Measurements from ENCODE around the gene SPRED3. TPM values are rescaled to one million over a fixed set of nuclear protein-coding genes. Genes with fewer than 3 reads are reported as not detected.
A peak's percentile ranks its signal among the peaks of the same experiment; 100 is the strongest.

Gene SPRED3
- total RNA-seq, 1 donor from 2014 or later, result 8.7 TPM

- no peaks in the 10 kb centered on the region for H3K4me1 Mint-ChIP-seq (ENCODE audit: low read depth, unreplicated experiment)
- H3K9me3 Mint-ChIP-seq (ENCODE audit: unreplicated experiment), result peaks cover 4% of the 10 kb centered on the region
- H3K27me3 Mint-ChIP-seq (ENCODE audit: unreplicated experiment), result peaks cover 20% of the 10 kb centered on the region
- no peaks in the 10 kb centered on the region for H3K36me3 Mint-ChIP-seq (ENCODE audit: unreplicated experiment)
- TF ChIP-seq CTCF (IDR thresholded peaks at IDR 0.05; ENCODE audit: partially characterized antibody, unreplicated experiment), result no peak
- H3K4me3 Mint-ChIP-seq (ENCODE audit: unreplicated experiment), result no peak overlapping the region
- DNase-seq, result peak; percentile 67
- H3K27ac Mint-ChIP-seq (ENCODE audit: unreplicated experiment), result no peak overlapping the region
These were observed 2.1 kb upstream of the SPRED3 start for GRCh38 chr19:38386300-38386970.

GRCh38 chr19:38386971-38387549 lies 1.4 kb upstream of the SPRED3 start:
- Mint-ChIP-seq H3K27ac (ENCODE audit: unreplicated experiment) (no peak overlapping the region), H3K4me1 (ENCODE audit: low read depth, unreplicated experiment) (no peaks in the 10 kb centered on the region), H3K9me3 (ENCODE audit: unreplicated experiment) (peaks cover 4% of the 10 kb centered on the region), H3K27me3 (ENCODE audit: unreplicated experiment) (peaks cover 20% of the 10 kb centered on the region), H3K4me3 (ENCODE audit: unreplicated experiment) (peak overlapping the region; percentile 84), H3K36me3 (ENCODE audit: unreplicated experiment) (no peaks in the 10 kb centered on the region)
- no peak for DNase-seq
- no peak for TF ChIP-seq CTCF (IDR thresholded peaks at IDR 0.05; ENCODE audit: partially characterized antibody, unreplicated experiment)

- DNase-seq, result peak; percentile 91
- H3K4me1 Mint-ChIP-seq (ENCODE audit: low read depth, unreplicated experiment), result no peaks in the 10 kb centered on the region
- H3K27ac Mint-ChIP-seq (ENCODE audit: unreplicated experiment), result peak within 1 kb of the TSS; percentile 81
- no peak for TF ChIP-seq CTCF (IDR thresholded peaks at IDR 0.05; ENCODE audit: partially characterized antibody, unreplicated experiment)
- peaks cover 23% of the 10 kb centered on the region for H3K27me3 Mint-ChIP-seq (ENCODE audit: unreplicated experiment)
- H3K9me3 Mint-ChIP-seq (ENCODE audit: unreplicated experiment), result peaks cover 4% of the 10 kb centered on the region
- H3K4me3 Mint-ChIP-seq (ENCODE audit: unreplicated experiment), result peak within 1 kb of the TSS; percentile 96
- H3K36me3 Mint-ChIP-seq (ENCODE audit: unreplicated experiment), result peaks cover 4% of the 10 kb centered on the region
These were observed 748 bp upstream of the SPRED3 start, which contains the start of gene GGN for GRCh38 chr19:38387550-38388348. Gene GGN, minus strand, starts transcription at chr19:38388034. Its CDS starts 773 bp downstream, at chr19:38387261.

GRCh38 chr19:38389101-38389925 lies 816 bp downstream of the SPRED3 start:
- peak; percentile 50 for DNase-seq
- Mint-ChIP-seq H3K9me3 (ENCODE audit: unreplicated experiment) (peaks cover 7% of the 10 kb centered on the region), H3K36me3 (ENCODE audit: unreplicated experiment) (peaks cover 7% of the 10 kb centered on the region), H3K4me3 (ENCODE audit: unreplicated experiment) (peak overlapping the region; percentile 94), H3K27me3 (ENCODE audit: unreplicated experiment) (peaks cover 27% of the 10 kb centered on the region), H3K4me1 (ENCODE audit: low read depth, unreplicated experiment) (peaks cover 2% of the 10 kb centered on the region), H3K27ac (ENCODE audit: unreplicated experiment) (peak overlapping the region; percentile 71)
- TF ChIP-seq CTCF (IDR thresholded peaks at IDR 0.05; ENCODE audit: partially characterized antibody, unreplicated experiment), result no peak

Measured in glutamatergic neuron (in vitro differentiated cells).